ENCODE data around the gene CLP1.

The CLP1 gene

GRCh38 chr11:57668434-57668782 lies 10.8 kb downstream of the CLP1 start:
- TF ChIP-seq SPI1 (IDR thresholded peaks at IDR 0.05; ENCODE audit: borderline replicate concordance, low read depth), result no peak
- Histone ChIP-seq H3K27me3 (ENCODE audit: insufficient read depth, poor library complexity, severe bottlenecking) (no peaks in the 10 kb centered on the region), H3K4me3 (replicated peaks; ENCODE audit: insufficient read depth, low read length) (peak overlapping the region; percentile 90), H3K27ac (replicated peaks) (peak overlapping the region; percentile 100)
- peak in 1 of 2 experiments; percentile 40 for DNase-seq (ENCODE audit: low read depth in 1 of 2, low spot score in 1 of 2)

GRCh38 chr11:57674251-57674650 lies 16.7 kb downstream of the CLP1 start:
- no peak for DNase-seq (ENCODE audit: low read depth in 1 of 2, low spot score in 1 of 2)
- H3K4me3 ChIP-seq (replicated peaks; ENCODE audit: insufficient read depth, low read length), result no peak overlapping the region
- TF ChIP-seq REST (IDR thresholded peaks at IDR 0.05; ENCODE audit: insufficient replicate concordance, low read depth) (no peak), GABPA (IDR thresholded peaks at IDR 0.05; ENCODE audit: low read depth) (no peak), CTCF (IDR thresholded peaks at IDR 0.05; ENCODE audit: insufficient read depth, low read length) (no peak), POLR2AphosphoS5 (IDR thresholded peaks at IDR 0.05; ENCODE audit: low read depth) (no peak), SPI1 (IDR thresholded peaks at IDR 0.05; ENCODE audit: borderline replicate concordance, low read depth) (no peak)
- no peak overlapping the region for H3K27ac ChIP-seq (replicated peaks)
- H3K27me3 ChIP-seq (ENCODE audit: insufficient read depth, poor library complexity, severe bottlenecking), result no peaks in the 10 kb centered on the region

- Histone ChIP-seq H3K27me3 (ENCODE audit: insufficient read depth, poor library complexity, severe bottlenecking) (no peaks in the 10 kb centered on the region), H3K4me3 (replicated peaks; ENCODE audit: insufficient read depth, low read length) (no peak overlapping the region), H3K27ac (replicated peaks) (no peak overlapping the region)
- no peak for DNase-seq (ENCODE audit: low read depth in 1 of 2, low spot score in 1 of 2)
- no peak for TF ChIP-seq SPI1 (IDR thresholded peaks at IDR 0.05; ENCODE audit: borderline replicate concordance, low read depth)
- TF ChIP-seq POLR2AphosphoS5 (IDR thresholded peaks at IDR 0.05; ENCODE audit: low read depth), result no peak
These were observed 17.8 kb downstream of the CLP1 start for GRCh38 chr11:57675176-57675941.

- no peaks in the 10 kb centered on the region for H3K27me3 ChIP-seq (ENCODE audit: insufficient read depth, poor library complexity, severe bottlenecking)
- no peak for DNase-seq (ENCODE audit: low read depth in 1 of 2, low spot score in 1 of 2)
- H3K27ac ChIP-seq (replicated peaks), result no peak overlapping the region
- TF ChIP-seq CTCF (IDR thresholded peaks at IDR 0.05; ENCODE audit: insufficient read depth, low read length), result no peak
- no peak for TF ChIP-seq REST (IDR thresholded peaks at IDR 0.05; ENCODE audit: insufficient replicate concordance, low read depth)
- no peak for TF ChIP-seq POLR2AphosphoS5 (IDR thresholded peaks at IDR 0.05; ENCODE audit: low read depth)
- TF ChIP-seq GABPA (IDR thresholded peaks at IDR 0.05; ENCODE audit: low read depth), result no peak
- TF ChIP-seq SPI1 (IDR thresholded peaks at IDR 0.05; ENCODE audit: borderline replicate concordance, low read depth), result no peak
- no peak overlapping the region for H3K4me3 ChIP-seq (replicated peaks; ENCODE audit: insufficient read depth, low read length)
These were observed 21.8 kb downstream of the CLP1 start for GRCh38 chr11:57679396-57679795.

GRCh38 chr11:57680552-57680874 lies 23.0 kb downstream of the CLP1 start:
- H3K4me3 ChIP-seq (replicated peaks; ENCODE audit: insufficient read depth, low read length), result no peak overlapping the region
- no peak for DNase-seq (ENCODE audit: low read depth in 1 of 2, low spot score in 1 of 2)
- H3K27ac ChIP-seq (replicated peaks), result no peak overlapping the region
- H3K27me3 ChIP-seq (ENCODE audit: insufficient read depth, poor library complexity, severe bottlenecking), result no peaks in the 10 kb centered on the region
- TF ChIP-seq GABPA (IDR thresholded peaks at IDR 0.05; ENCODE audit: low read depth) (no peak), REST (IDR thresholded peaks at IDR 0.05; ENCODE audit: insufficient replicate concordance, low read depth) (no peak), SPI1 (IDR thresholded peaks at IDR 0.05; ENCODE audit: borderline replicate concordance, low read depth) (no peak), POLR2AphosphoS5 (IDR thresholded peaks at IDR 0.05; ENCODE audit: low read depth) (no peak), CTCF (IDR thresholded peaks at IDR 0.05; ENCODE audit: insufficient read depth, low read length) (no peak)
